GM10847 (cell line): ENCODE results near the gene C19orf85.

Experiments used
- POLR2A ChIP-seq: IDR thresholded peaks from 2 replicates; pipeline ENCODE4 v1.6.1; 2011; ENCODE audit not compliant: insufficient read length; ENCODE audit errors: extremely low read depth

C19orf85 gene

GRCh38 chr19:55483706-55484592, 19.4 kb upstream of the C19orf85 start:
- TF ChIP-seq POLR2A = no peak

GRCh38 chr19:55482967-55483705, 18.6 kb upstream of the C19orf85 start:
- no peak for TF ChIP-seq POLR2A

GRCh38 chr19:55482156-55482961, 17.8 kb upstream of the C19orf85 start:
- no peak for TF ChIP-seq POLR2A

- no peak for TF ChIP-seq POLR2A
Observed at GRCh38 chr19:55481794-55482155, 17.2 kb upstream of the C19orf85 start.

- TF ChIP-seq POLR2A = no peak
Observed at GRCh38 chr19:55481148-55481793, 16.7 kb upstream of the C19orf85 start.

GRCh38 chr19:55479451-55480230, 15.1 kb upstream of the C19orf85 start:
- no peak for TF ChIP-seq POLR2A

GRCh38 chr19:55479045-55479444, 14.5 kb upstream of the C19orf85 start:
- TF ChIP-seq POLR2A = no peak

- no peak for TF ChIP-seq POLR2A
Observed at GRCh38 chr19:55478364-55478763, 13.8 kb upstream of the C19orf85 start.

GRCh38 chr19:55477905-55478304, 13.4 kb upstream of the C19orf85 start:
- TF ChIP-seq POLR2A = no peak

- no peak for TF ChIP-seq POLR2A
Observed at GRCh38 chr19:55476100-55476775, 11.7 kb upstream of the C19orf85 start, which contains the start of gene ZNF628. ZNF628 (plus strand) TSS chr19:55476617; CDS start chr19:55479911, 3,294 bp downstream.

GRCh38 chr19:55474269-55475265, 10.0 kb upstream of the C19orf85 start:
- TF ChIP-seq POLR2A = no peak

- TF ChIP-seq POLR2A = no peak
Observed at GRCh38 chr19:55473225-55474012, 8.9 kb upstream of the C19orf85 start.
